Activated CD8-positive, alpha-beta memory T cell treated with anti-CD3 and anti-CD28 coated beads, Interleukin-2, amount 50 U/mL, for 1 hour (primary cell): ENCODE data around the gene RXFP4.
"Not testable (repeated sequence)": the region's sequence is repeated elsewhere in the genome, so short reads cannot be mapped to it uniquely, and the experiment has no call there.

Experiments used
- DNase-seq: peaks from one replicate; pipeline ENCODE4 v3.0.0-alpha.2; 2020; ENCODE audit errors: extremely low read depth

The RXFP4 gene

GRCh38 chr1:155978325-155978972 is 37.0 kb downstream of the RXFP4 start, which contains the start of gene ARHGEF2:
Gene ARHGEF2, minus strand, starts transcription at chr1:155978547. Its CDS starts 120 bp downstream, at chr1:155978427.
- no peak for DNase-seq

- no peak for DNase-seq
Measured at GRCh38 chr1:155978973-155979429, 37.6 kb downstream of the RXFP4 start.

GRCh38 chr1:155979597-155980343 is 38.3 kb downstream of the RXFP4 start:
- DNase-seq = no peak

- DNase-seq = no peak
Measured at GRCh38 chr1:155981266-155982088, 40.0 kb downstream of the RXFP4 start.

GRCh38 chr1:155982106-155982505 is 40.7 kb downstream of the RXFP4 start:
- DNase-seq = no peak

GRCh38 chr1:155983191-155984024 is 42.0 kb downstream of the RXFP4 start:
- no peak for DNase-seq

GRCh38 chr1:155984341-155984740 is 42.9 kb downstream of the RXFP4 start:
- no peak for DNase-seq

GRCh38 chr1:155984903-155985645 is 43.6 kb downstream of the RXFP4 start:
- not testable (repeated sequence) for DNase-seq

- no peak for DNase-seq
Measured at GRCh38 chr1:155989242-155990004, 48.0 kb downstream of the RXFP4 start.

- no peak for DNase-seq
Measured at GRCh38 chr1:155990005-155990739, 48.7 kb downstream of the RXFP4 start.
